SU-DHL-6 (cell line): Measurements from ENCODE around the gene GFOD2.
"Not testable (repeated sequence)": the region's sequence is repeated elsewhere in the genome, so short reads cannot be mapped to it uniquely, and the experiment has no call there.

Source experiments
- H2AFZ ChIP-seq: fragments of 200-600 bp; sonication (generic); 2 replicates; pipeline ENCODE4 v1.6.1; 2014; ENCODE audit warnings: low read depth, mild to moderate bottlenecking, moderate library complexity, mixed read lengths, antibody characterized with exemption, low read length; ENCODE audit not compliant: severe bottlenecking
- H3F3A ChIP-seq: fragments of 200-600 bp; shearing (Covaris generic); 2 replicates; pipeline ENCODE4 v1.6.0; 2016; ENCODE audit warnings: antibody characterized with exemption, mild to moderate bottlenecking; ENCODE audit not compliant: insufficient read depth
- H3K27ac ChIP-seq: fragments of 200-600 bp; sonication (generic); 2 replicates; pipeline ENCODE4 v1.5.1; 2016; ENCODE audit warnings: low read depth, mild to moderate bottlenecking, low read length, moderate library complexity, mixed read lengths
- H3K27me3 ChIP-seq: fragments of 200-600 bp; sonication (generic), shearing (Covaris generic); 2 replicates; pipeline ENCODE4 v1.6.0; 2014; ENCODE audit warnings: mild to moderate bottlenecking, low read length
- H3K36me3 ChIP-seq: fragments of 200-600 bp; sonication (generic); 2 replicates; pipeline ENCODE4 v1.6.1; 2014; ENCODE audit warnings: mild to moderate bottlenecking, low read length, mixed read lengths
- H3K4me2 ChIP-seq: fragments of 300-600, 200-600 bp; shearing (Covaris generic), sonication (generic); 2 replicates; pipeline ENCODE4 v1.6.0; 2014; ENCODE audit warnings: low read length, low read depth, mild to moderate bottlenecking; ENCODE audit not compliant: poor library complexity, severe bottlenecking
- H3K4me3 ChIP-seq: fragments of 200-600 bp; sonication (generic); 2 replicates; pipeline ENCODE4 v1.5.1; 2014; ENCODE audit warnings: antibody characterized with exemption, low read length, mild to moderate bottlenecking, mixed read lengths; ENCODE audit not compliant: insufficient read depth, poor library complexity, severe bottlenecking
- H3K79me2 ChIP-seq: fragments of 200-600 bp; sonication (generic); 2 replicates; pipeline ENCODE4 v1.6.1; 2014; ENCODE audit warnings: mild to moderate bottlenecking, low read length, moderate library complexity; ENCODE audit not compliant: insufficient read depth
- H3K9ac ChIP-seq: fragments of 200-600 bp; sonication (generic); 2 replicates; pipeline ENCODE4 v1.7.0; 2014; ENCODE audit warnings: mild to moderate bottlenecking, low read length
- H3K9me2 ChIP-seq: fragments of 200-600 bp; sonication (generic); replicated peaks from 2 replicates; pipeline ENCODE4 v1.6.1; 2014; ENCODE audit warnings: low read length; ENCODE audit not compliant: insufficient read depth
- H3K9me3 ChIP-seq: fragments of 200-600 bp; sonication (generic); 2 replicates; pipeline ENCODE4 v1.6.1; 2014; ENCODE audit warnings: low read length, mixed read lengths; ENCODE audit not compliant: insufficient read depth
- H4K20me1 ChIP-seq: fragments of 200-600 bp; sonication (generic); 2 replicates; pipeline ENCODE4 v1.6.1; 2014; ENCODE audit warnings: low read depth, mild to moderate bottlenecking, antibody characterized with exemption, low read length, moderate library complexity, mixed read lengths
- CTCF ChIP-seq: fragments of 200-600 bp; sonication (generic); IDR thresholded peaks from one replicate; pipeline ENCODE4 v1.5.1; 2017; ENCODE audit warnings: antibody characterized with exemption, mild to moderate bottlenecking, low read length, moderate library complexity; ENCODE audit not compliant: insufficient read depth, poor library complexity, severe bottlenecking
- EZH2phosphoT487 ChIP-seq: fragments of 200-600 bp; sonication (generic), shearing (Covaris generic); conservative IDR thresholded peaks from 2 replicates; pipeline ENCODE4 v1.6.1; 2018; ENCODE audit warnings: mild to moderate bottlenecking, antibody characterized with exemption, low read length, moderate library complexity, mixed read lengths

Gene GFOD2

GRCh38 chr16:67758006-67758405 is 38.9 kb upstream of the GFOD2 start:
- TF ChIP-seq EZH2phosphoT487 (no peak), CTCF (no peak)
- H3K4me2 ChIP-seq = no peak overlapping the region
- H4K20me1 ChIP-seq = no peaks in the 10 kb centered on the region
- H3K27ac ChIP-seq = no peak overlapping the region
- no peak overlapping the region for H3K4me3 ChIP-seq
- H3K36me3 ChIP-seq = no peaks in the 10 kb centered on the region
- H3K27me3 ChIP-seq = no peaks in the 10 kb centered on the region
- H3F3A ChIP-seq = no peaks in the 10 kb centered on the region
- H3K79me2 ChIP-seq = no peaks in the 10 kb centered on the region
- H2AFZ ChIP-seq = no peak overlapping the region
- H3K9me3 ChIP-seq = no peaks in the 10 kb centered on the region
- H3K9me2 ChIP-seq = no peaks in the 10 kb centered on the region
- H3K9ac ChIP-seq = no peak overlapping the region

GRCh38 chr16:67752641-67753040 is 33.5 kb upstream of the GFOD2 start:
- H3K27ac ChIP-seq = no peak overlapping the region
- H3F3A ChIP-seq = no peaks in the 10 kb centered on the region
- no peak overlapping the region for H3K4me3 ChIP-seq
- no peak overlapping the region for H2AFZ ChIP-seq
- H3K4me2 ChIP-seq = no peak overlapping the region
- no peaks in the 10 kb centered on the region for H3K27me3 ChIP-seq
- H3K79me2 ChIP-seq = no peaks in the 10 kb centered on the region
- H3K9me3 ChIP-seq = no peaks in the 10 kb centered on the region
- H3K9me2 ChIP-seq = no peaks in the 10 kb centered on the region
- no peaks in the 10 kb centered on the region for H4K20me1 ChIP-seq
- no peak overlapping the region for H3K9ac ChIP-seq
- H3K36me3 ChIP-seq = no peaks in the 10 kb centered on the region
- TF ChIP-seq CTCF = no peak

- not testable (repeated sequence) for H3K9ac ChIP-seq, H3K9me3 ChIP-seq, H3K79me2 ChIP-seq, H2AFZ ChIP-seq, H3K9me2 ChIP-seq, H3K4me3 ChIP-seq, H3K4me2 ChIP-seq, H3K27ac ChIP-seq, H3K27me3 ChIP-seq, H4K20me1 ChIP-seq, H3K36me3 ChIP-seq, H3F3A ChIP-seq
These were observed 32.2 kb upstream of the GFOD2 start for GRCh38 chr16:67751331-67751730.

GRCh38 chr16:67750466-67750865 is 31.4 kb upstream of the GFOD2 start:
- Histone ChIP-seq H3K4me3 (no peak overlapping the region), H3F3A (no peaks in the 10 kb centered on the region), H3K9me3 (no peaks in the 10 kb centered on the region), H3K27ac (no peak overlapping the region), H2AFZ (no peak overlapping the region), H3K4me2 (no peak overlapping the region), H3K9me2 (no peaks in the 10 kb centered on the region), H3K36me3 (no peaks in the 10 kb centered on the region), H3K9ac (no peak overlapping the region), H4K20me1 (no peaks in the 10 kb centered on the region), H3K27me3 (no peaks in the 10 kb centered on the region), H3K79me2 (no peaks in the 10 kb centered on the region)
- no peak for TF ChIP-seq CTCF
